ENCODE data around the gene GRPEL1.

DNA sequence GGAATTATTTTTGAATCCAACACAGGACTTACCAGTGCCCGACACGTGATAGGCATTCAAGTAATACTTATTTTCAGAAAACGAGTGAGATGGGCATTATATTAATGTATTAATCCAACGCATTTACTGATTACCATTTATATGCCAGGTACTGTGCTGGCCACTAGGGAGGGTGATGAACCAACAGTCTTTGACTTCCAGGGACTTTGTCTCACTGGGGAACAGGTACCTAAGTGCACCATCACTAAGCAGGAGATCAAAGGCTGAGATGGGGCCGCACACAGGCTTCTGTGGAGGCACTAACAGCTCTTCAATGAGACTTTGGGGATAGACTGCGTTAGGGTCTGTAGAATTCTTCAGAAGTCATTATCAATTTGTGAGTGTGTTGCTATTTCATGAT is 30.4 kb downstream of the GRPEL1 start:
- TF ChIP-seq POLR2A (IDR thresholded peaks at IDR 0.05): no peak
- TF ChIP-seq, protein P1, sequence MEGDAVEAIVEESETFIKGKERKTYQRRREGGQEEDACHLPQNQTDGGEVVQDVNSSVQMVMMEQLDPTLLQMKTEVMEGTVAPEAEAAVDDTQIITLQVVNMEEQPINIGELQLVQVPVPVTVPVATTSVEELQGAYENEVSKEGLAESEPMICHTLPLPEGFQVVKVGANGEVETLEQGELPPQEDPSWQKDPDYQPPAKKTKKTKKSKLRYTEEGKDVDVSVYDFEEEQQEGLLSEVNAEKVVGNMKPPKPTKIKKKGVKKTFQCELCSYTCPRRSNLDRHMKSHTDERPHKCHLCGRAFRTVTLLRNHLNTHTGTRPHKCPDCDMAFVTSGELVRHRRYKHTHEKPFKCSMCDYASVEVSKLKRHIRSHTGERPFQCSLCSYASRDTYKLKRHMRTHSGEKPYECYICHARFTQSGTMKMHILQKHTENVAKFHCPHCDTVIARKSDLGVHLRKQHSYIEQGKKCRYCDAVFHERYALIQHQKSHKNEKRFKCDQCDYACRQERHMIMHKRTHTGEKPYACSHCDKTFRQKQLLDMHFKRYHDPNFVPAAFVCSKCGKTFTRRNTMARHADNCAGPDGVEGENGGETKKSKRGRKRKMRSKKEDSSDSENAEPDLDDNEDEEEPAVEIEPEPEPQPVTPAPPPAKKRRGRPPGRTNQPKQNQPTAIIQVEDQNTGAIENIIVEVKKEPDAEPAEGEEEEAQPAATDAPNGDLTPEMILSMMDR (IDR thresholded peaks at IDR 0.05): no peak
